BE2C (cell line): ENCODE results near the gene CCL2.

ENCODE experiments used
- DNase-seq: peaks from one replicate; pipeline ENCODE4 v3.0.0-alpha.2; 2020
- H3K27me3 ChIP-seq: fragments of 250-450 bp; sonication (Bioruptor Pico); 2 replicates; pipeline ENCODE4 v1.5.1; 2020; ENCODE audit warnings: mild to moderate bottlenecking
- H3K36me3 ChIP-seq: fragments of 250-450 bp; sonication (Bioruptor Pico); 2 replicates; pipeline ENCODE4 v1.5.1; 2020; ENCODE audit warnings: mild to moderate bottlenecking
- H3K4me1 ChIP-seq: fragments of 250-450 bp; sonication (Bioruptor Pico); 2 replicates; pipeline ENCODE4 v1.5.1; 2020
- H3K4me3 ChIP-seq: 2 replicates; pipeline ENCODE4 v1.5.1; 2011; ENCODE audit warnings: low read depth, low read length
- H3K9me3 ChIP-seq: fragments of 250-450 bp; sonication (Bioruptor Pico); 2 replicates; pipeline ENCODE4 v1.5.1; 2020
- TF ChIP-seq, protein P1 (sequence below): IDR thresholded peaks from 2 replicates; pipeline ENCODE4 v1.5.1; 2012; ENCODE audit warnings: mild to moderate bottlenecking, low read depth, low read length

CCL2 gene

GRCh38 chr17:34243364-34244320 is 11.4 kb upstream of the CCL2 start:
- Histone ChIP-seq H3K27me3 (peaks cover 20% of the 10 kb centered on the region), H3K9me3 (no peaks in the 10 kb centered on the region), H3K4me3 (no peak overlapping the region), H3K36me3 (no peaks in the 10 kb centered on the region), H3K4me1 (no peaks in the 10 kb centered on the region)
- no peak for DNase-seq
- TF ChIP-seq, protein P1, sequence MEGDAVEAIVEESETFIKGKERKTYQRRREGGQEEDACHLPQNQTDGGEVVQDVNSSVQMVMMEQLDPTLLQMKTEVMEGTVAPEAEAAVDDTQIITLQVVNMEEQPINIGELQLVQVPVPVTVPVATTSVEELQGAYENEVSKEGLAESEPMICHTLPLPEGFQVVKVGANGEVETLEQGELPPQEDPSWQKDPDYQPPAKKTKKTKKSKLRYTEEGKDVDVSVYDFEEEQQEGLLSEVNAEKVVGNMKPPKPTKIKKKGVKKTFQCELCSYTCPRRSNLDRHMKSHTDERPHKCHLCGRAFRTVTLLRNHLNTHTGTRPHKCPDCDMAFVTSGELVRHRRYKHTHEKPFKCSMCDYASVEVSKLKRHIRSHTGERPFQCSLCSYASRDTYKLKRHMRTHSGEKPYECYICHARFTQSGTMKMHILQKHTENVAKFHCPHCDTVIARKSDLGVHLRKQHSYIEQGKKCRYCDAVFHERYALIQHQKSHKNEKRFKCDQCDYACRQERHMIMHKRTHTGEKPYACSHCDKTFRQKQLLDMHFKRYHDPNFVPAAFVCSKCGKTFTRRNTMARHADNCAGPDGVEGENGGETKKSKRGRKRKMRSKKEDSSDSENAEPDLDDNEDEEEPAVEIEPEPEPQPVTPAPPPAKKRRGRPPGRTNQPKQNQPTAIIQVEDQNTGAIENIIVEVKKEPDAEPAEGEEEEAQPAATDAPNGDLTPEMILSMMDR: no peak

DNA sequence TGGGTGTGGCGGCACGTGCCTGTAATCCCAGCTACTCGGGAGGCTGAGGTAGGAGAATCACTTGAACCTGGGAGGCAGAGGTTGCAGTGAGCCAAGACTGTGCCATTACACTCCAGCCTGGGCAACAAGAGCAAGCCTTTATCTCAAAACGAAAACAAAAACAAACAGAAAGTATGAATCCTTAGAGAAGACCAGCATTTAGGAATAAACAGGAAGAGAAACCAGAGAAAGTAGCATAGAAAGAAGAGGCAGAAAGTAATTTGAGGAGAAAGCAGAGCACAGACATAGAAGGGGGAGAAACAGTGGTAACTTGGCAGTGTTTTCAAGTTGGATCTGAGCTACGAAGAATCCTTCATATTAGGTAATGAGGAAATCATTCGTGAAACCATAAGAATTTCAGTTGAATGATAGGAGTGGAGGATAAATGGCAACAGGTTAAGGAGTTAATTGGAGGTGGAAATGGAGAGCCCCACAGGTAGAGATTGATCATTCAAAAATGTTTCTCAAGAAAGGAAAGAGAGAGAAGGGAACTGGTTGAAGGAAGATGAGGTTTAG is 9.7 kb upstream of the CCL2 start:
- TF ChIP-seq, protein P1: no peak
- Histone ChIP-seq H3K27me3 (peaks cover 14% of the 10 kb centered on the region), H3K4me1 (no peaks in the 10 kb centered on the region), H3K9me3 (no peaks in the 10 kb centered on the region), H3K4me3 (no peak overlapping the region), H3K36me3 (no peaks in the 10 kb centered on the region)
- no peak for DNase-seq

DNA sequence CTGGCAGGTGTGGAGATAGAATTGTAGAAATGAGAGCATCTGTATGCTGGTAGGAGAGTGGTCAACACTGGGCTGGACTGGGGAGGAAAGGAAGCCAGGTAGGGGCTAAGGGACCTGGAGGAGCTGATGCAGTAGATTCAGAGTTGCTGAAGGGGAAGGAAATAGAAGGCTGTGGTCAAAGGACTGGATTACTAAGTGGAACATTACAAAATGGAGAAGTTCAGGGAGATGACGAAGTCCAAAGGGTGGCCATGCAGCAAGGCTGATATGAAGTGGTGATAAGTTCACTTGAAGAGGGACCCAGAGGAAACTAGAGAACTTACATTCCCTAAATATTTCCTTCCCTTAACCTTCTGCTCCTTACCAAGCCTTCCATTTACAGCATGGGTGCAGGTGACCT is 8.6 kb upstream of the CCL2 start:
- no peak for DNase-seq
- no peaks in the 10 kb centered on the region for H3K4me1 ChIP-seq

GRCh38 chr17:34246881-34247280 is 8.2 kb upstream of the CCL2 start:
- no peak for DNase-seq
- H3K36me3 ChIP-seq: no peaks in the 10 kb centered on the region
- H3K4me3 ChIP-seq: no peak overlapping the region
- peaks cover 13% of the 10 kb centered on the region for H3K27me3 ChIP-seq
- H3K9me3 ChIP-seq: no peaks in the 10 kb centered on the region
- no peaks in the 10 kb centered on the region for H3K4me1 ChIP-seq
- TF ChIP-seq, protein P1: no peak

More for the DNA sequence above, 8.6 kb upstream of the CCL2 start:
- Histone ChIP-seq H3K27me3 (peaks cover 13% of the 10 kb centered on the region), H3K36me3 (no peaks in the 10 kb centered on the region), H3K4me3 (no peak overlapping the region), H3K9me3 (no peaks in the 10 kb centered on the region)
- TF ChIP-seq, protein P1: no peak

DNA sequence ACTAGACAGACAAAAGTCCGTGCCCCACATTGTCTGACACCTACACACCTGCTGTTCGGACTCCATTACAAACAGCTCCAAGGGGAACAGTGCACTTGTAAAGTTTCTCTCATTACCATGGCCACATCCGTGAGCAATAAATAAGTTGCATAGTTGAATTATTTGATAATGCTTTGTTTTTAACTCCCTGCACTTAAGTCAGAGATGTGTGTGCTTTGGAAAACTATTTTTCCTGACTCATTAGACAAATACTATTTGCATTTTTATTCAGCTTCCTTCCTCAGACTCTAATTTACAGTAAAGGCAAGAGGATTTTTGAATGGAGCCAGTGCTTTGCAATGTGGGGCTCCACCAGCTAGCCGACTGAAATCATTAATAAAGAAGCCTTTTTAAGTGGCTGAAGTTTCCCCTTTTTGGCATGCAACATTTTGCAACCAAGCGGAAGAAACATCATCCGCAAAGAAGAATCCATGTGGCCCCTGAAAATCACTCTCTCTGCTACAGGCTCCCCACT is 6.5 kb upstream of the CCL2 start:
- no peak overlapping the region for H3K4me3 ChIP-seq
- no peak for DNase-seq
- no peaks in the 10 kb centered on the region for H3K36me3 ChIP-seq
- TF ChIP-seq, protein P1: no peak
- H3K4me1 ChIP-seq: no peaks in the 10 kb centered on the region
- H3K27me3 ChIP-seq: peaks cover 18% of the 10 kb centered on the region
- no peaks in the 10 kb centered on the region for H3K9me3 ChIP-seq

DNA sequence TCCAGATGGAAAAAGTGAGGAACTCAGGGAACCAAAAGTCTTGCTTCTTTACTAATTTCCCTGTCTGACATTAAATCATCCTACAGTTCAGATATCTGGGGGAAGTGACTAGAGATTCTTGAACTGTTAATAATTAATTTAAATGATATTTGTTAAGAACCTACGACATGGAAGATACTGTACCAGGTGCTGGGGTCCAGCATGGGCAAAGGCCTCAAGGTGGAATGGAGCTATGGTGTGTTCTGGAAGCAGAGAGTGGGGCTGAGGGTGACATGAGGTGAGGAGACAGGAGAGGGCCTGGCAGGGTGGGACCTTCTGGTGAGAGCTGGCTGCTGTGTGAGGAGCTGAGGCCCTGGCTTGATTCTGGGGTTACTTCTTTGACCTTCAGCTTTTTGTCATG is 6.0 kb upstream of the CCL2 start:
- no peaks in the 10 kb centered on the region for H3K9me3 ChIP-seq
- TF ChIP-seq, protein P1: no peak
- no peaks in the 10 kb centered on the region for H3K36me3 ChIP-seq
- no peak for DNase-seq
- H3K4me1 ChIP-seq: no peaks in the 10 kb centered on the region
- H3K4me3 ChIP-seq: no peak overlapping the region
- H3K27me3 ChIP-seq: peaks cover 21% of the 10 kb centered on the region
